Glutamatergic neuron (in vitro differentiated cells): Measurements from ENCODE around the gene MED12L. TPM values are rescaled to one million over a fixed set of nuclear protein-coding genes. Genes with fewer than 3 reads are reported as not detected.

Experiments
- DNase-seq: peaks from one replicate; pipeline ENCODE4 v3.0.0; 2022
- H3K27ac Mint-ChIP-seq: one replicate; pipeline ENCODE4 v1.8.0; 2020; ENCODE audit warnings: mild to moderate bottlenecking, mixed read lengths, inconsistent platforms; ENCODE audit not compliant: unreplicated experiment
- H3K27me3 Mint-ChIP-seq: one replicate; pipeline ENCODE4 v1.8.0; 2020; ENCODE audit warnings: mild to moderate bottlenecking, moderate library complexity, mixed read lengths, inconsistent platforms; ENCODE audit not compliant: unreplicated experiment
- H3K36me3 Mint-ChIP-seq: one replicate; pipeline ENCODE4 v1.8.0; 2020; ENCODE audit warnings: mild to moderate bottlenecking, mixed read lengths, inconsistent platforms; ENCODE audit not compliant: unreplicated experiment
- H3K4me1 Mint-ChIP-seq: one replicate; pipeline ENCODE4 v1.8.0; 2020; ENCODE audit warnings: mild to moderate bottlenecking, low read depth, mixed read lengths, inconsistent platforms; ENCODE audit not compliant: unreplicated experiment
- H3K4me3 Mint-ChIP-seq: one replicate; pipeline ENCODE4 v1.8.0; 2020; ENCODE audit warnings: mild to moderate bottlenecking, mixed read lengths, inconsistent platforms; ENCODE audit not compliant: unreplicated experiment
- H3K9me3 Mint-ChIP-seq: one replicate; pipeline ENCODE4 v1.8.0; 2020; ENCODE audit warnings: mild to moderate bottlenecking, moderate library complexity, mixed read lengths, inconsistent platforms; ENCODE audit not compliant: unreplicated experiment
- total RNA-seq: library from RNA; stranded (reverse); fragmentation: NEBNext Ultra II Directional; extraction: Animal tissue kit (Norgen Biotek cat#: 25700); gene quantifications from one replicate; pipeline ENCODE4 v1.2.1, GENCODE V29; 2021; ENCODE audit not compliant: unreplicated experiment
- TF ChIP-seq, protein P1 (sequence below): fragments of 200-600 bp; sonication (generic); IDR thresholded peaks from one replicate; pipeline ENCODE4 v1.5.0; 2021; ENCODE audit not compliant: partially characterized antibody, unreplicated experiment

MED12L gene
- total RNA-seq, 1 donor from 2014 or later: 7.8 TPM

- H3K36me3 Mint-ChIP-seq: no peaks in the 10 kb centered on the region
- no peaks in the 10 kb centered on the region for H3K9me3 Mint-ChIP-seq
- TF ChIP-seq, protein P1, sequence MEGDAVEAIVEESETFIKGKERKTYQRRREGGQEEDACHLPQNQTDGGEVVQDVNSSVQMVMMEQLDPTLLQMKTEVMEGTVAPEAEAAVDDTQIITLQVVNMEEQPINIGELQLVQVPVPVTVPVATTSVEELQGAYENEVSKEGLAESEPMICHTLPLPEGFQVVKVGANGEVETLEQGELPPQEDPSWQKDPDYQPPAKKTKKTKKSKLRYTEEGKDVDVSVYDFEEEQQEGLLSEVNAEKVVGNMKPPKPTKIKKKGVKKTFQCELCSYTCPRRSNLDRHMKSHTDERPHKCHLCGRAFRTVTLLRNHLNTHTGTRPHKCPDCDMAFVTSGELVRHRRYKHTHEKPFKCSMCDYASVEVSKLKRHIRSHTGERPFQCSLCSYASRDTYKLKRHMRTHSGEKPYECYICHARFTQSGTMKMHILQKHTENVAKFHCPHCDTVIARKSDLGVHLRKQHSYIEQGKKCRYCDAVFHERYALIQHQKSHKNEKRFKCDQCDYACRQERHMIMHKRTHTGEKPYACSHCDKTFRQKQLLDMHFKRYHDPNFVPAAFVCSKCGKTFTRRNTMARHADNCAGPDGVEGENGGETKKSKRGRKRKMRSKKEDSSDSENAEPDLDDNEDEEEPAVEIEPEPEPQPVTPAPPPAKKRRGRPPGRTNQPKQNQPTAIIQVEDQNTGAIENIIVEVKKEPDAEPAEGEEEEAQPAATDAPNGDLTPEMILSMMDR: no peak
- H3K4me1 Mint-ChIP-seq: no peaks in the 10 kb centered on the region
- H3K27ac Mint-ChIP-seq: no peak overlapping the region
- no peak overlapping the region for H3K4me3 Mint-ChIP-seq
- no peaks in the 10 kb centered on the region for H3K27me3 Mint-ChIP-seq
- DNase-seq: no peak
Measured at GRCh38 chr3:151400341-151400740, 314.9 kb downstream of the MED12L start.

GRCh38 chr3:151402349-151402748 is 316.9 kb downstream of the MED12L start:
- Mint-ChIP-seq H3K9me3 (no peaks in the 10 kb centered on the region), H3K4me1 (no peaks in the 10 kb centered on the region), H3K27me3 (no peaks in the 10 kb centered on the region), H3K4me3 (no peak overlapping the region), H3K27ac (no peak overlapping the region), H3K36me3 (no peaks in the 10 kb centered on the region)
- DNase-seq: no peak
- TF ChIP-seq, protein P1: no peak

GRCh38 chr3:151403246-151403645 is 317.8 kb downstream of the MED12L start:
- H3K27ac Mint-ChIP-seq: no peak overlapping the region
- TF ChIP-seq, protein P1: no peak
- no peak overlapping the region for H3K4me3 Mint-ChIP-seq
- no peak for DNase-seq
- no peaks in the 10 kb centered on the region for H3K36me3 Mint-ChIP-seq
- no peaks in the 10 kb centered on the region for H3K4me1 Mint-ChIP-seq
- no peaks in the 10 kb centered on the region for H3K27me3 Mint-ChIP-seq
- H3K9me3 Mint-ChIP-seq: no peaks in the 10 kb centered on the region

DNA sequence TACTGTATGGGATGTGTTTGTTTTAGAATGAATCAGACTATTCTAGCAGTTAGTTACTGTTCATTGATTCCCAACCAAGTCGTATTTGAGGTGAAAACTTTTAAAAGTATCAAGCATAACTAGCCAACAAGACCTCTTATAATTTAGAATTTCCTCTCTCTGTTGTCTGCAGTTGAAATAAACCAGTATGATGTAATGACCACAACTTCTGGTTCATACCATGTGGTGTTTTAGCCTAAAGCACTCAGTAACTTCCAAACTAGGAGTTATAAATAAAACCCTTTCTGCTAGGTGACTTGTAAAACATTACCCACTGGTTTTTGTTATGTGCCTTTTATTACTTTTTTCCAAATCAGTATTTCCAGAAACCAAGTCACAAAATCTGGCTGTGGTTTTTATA is 318.9 kb downstream of the MED12L start:
- H3K9me3 Mint-ChIP-seq: no peaks in the 10 kb centered on the region
- TF ChIP-seq, protein P1: no peak

DNA sequence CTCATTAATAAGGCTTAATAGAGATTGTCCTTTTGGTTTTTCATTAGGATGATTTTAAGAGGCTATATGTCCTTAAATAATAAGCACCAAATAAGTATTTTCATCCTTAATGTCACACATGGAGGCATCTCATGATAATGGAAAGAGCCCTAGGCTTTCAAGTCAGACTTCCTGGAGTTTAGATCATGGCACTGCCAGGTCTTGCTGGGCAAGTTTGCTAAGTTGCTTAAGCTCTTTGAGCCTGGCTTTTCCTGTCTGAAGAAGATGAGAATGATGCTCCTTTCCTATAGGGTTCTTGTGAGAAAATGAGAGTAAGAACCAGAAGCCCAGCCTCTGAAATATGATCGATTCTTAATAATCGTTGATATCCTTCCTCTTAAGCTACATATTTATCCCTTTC is 322.5 kb downstream of the MED12L start:
- H3K27ac Mint-ChIP-seq: no peak overlapping the region
- no peak for DNase-seq

More for the DNA sequence above, 318.9 kb downstream of the MED12L start:
- no peaks in the 10 kb centered on the region for H3K36me3 Mint-ChIP-seq
- no peak for DNase-seq
- no peaks in the 10 kb centered on the region for H3K27me3 Mint-ChIP-seq
- H3K4me1 Mint-ChIP-seq: no peaks in the 10 kb centered on the region
- no peak overlapping the region for H3K27ac Mint-ChIP-seq
- no peak overlapping the region for H3K4me3 Mint-ChIP-seq

More for the DNA sequence above, 322.5 kb downstream of the MED12L start:
- TF ChIP-seq, protein P1: no peak
- H3K4me3 Mint-ChIP-seq: no peak overlapping the region
- no peaks in the 10 kb centered on the region for H3K36me3 Mint-ChIP-seq
- no peaks in the 10 kb centered on the region for H3K4me1 Mint-ChIP-seq
- no peaks in the 10 kb centered on the region for H3K27me3 Mint-ChIP-seq
- no peaks in the 10 kb centered on the region for H3K9me3 Mint-ChIP-seq
